Activated CD4-positive, CD25-positive, alpha-beta regulatory T cell treated with anti-CD3 and anti-CD28 coated beads, Interleukin-2, amount 50 U/mL, for 24 hours (primary cell): ENCODE measurements around the gene AFF2.

Experiments
- ATAC-seq, 2 donors: fragments of 150-1000 bp; cut with Tn5 transposase; one replicate each; pipeline ENCODE4 v1.10.0; 2021; ENCODE audit warnings: mild to moderate bottlenecking in 1 of 2, moderate library complexity in 1 of 2

The AFF2 gene

DNA sequence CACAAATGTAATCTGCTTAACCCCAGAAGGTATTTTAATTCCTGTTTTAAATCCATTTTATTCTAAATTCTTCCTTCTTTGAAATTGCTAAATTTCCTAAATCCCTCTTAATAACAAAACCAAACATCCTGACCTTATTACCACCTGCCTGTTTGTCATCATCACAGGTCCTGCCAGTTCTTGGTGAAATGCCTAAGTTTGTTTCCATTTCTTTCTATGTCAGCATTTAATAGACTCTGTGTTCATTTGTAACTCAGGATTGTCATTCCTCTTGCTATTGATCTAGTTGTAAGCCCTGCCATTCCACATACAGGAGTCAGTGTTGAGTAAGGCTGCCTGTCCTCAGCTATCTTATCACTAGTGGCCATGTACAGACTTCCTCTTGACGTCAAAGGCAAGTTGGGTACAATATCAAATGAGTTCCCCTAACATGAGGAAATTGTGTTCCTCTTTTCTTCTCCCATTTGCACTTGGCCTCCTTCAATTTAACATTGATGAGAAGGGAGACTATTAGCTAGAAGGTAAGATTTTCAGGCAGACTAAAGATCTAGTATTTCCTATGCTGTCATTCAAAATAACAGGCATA is 440.1 kb downstream of the AFF2 start:
- no peak for ATAC-seq

DNA sequence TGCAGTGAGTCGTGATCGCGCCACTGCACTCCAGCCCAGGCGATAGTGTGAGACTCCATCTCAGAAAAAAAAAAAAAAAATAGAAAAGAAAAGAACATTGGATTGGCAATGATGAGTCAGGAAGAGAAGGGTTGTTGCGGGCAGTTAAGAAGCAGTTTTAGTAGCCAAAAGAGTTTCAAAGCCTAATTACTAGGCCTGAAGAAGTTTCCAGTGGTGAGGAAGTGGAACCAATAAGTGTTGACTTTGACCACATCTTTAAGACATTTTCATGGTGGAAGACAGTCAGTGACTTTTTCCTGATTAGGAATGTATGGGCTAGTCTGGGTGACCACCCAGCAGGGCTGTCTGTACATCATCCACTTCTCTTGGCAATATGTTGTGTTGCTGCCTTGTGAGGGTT is 442.3 kb downstream of the AFF2 start:
- no peak for ATAC-seq

DNA sequence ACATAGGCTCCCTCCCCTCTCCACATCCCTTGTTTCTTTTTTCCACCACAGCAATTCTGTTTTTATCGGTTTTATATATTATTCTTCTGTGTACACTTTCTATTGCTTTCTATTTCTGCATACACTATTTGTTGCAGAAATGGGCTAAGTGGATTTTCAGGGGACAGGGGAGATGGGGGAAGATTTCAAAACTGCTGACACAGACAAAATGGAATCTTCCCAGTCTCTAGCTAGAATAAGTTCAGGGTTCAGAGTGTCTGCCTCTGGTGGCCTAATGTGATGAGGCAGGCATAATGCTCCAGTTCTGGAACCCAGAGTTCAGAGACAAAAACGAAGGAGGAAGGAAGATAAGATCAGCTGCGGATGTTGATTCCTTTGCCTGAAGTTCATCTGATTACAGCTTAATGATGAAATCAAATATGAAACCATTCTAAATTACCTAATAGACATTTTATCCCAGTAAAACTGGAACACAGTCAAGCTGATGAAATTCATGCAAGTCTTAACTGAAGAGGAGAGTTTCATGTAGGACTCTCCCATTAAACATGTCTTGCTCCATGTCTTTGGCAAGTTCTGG is 447.1 kb downstream of the AFF2 start:
- no peak for ATAC-seq

DNA sequence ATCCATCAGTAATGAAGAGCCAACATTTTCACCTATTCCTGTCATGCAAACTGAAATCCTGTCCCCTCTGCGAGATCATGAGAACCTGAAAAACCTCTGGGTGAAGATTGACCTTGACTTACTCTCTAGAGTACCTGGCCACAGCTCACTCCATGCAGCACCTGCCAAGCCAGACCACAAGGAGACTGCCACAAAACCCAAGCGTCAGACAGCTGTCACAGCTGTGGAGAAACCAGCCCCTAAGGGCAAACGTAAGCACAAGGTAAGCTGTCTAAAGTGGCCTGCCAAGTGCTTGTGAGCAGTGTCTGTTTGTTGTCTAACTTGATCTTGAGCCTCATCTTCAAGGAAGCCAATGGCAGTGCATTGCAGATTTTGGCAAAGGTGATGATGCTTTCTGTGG is 455.9 kb downstream of the AFF2 start:
- no peak for ATAC-seq

DNA sequence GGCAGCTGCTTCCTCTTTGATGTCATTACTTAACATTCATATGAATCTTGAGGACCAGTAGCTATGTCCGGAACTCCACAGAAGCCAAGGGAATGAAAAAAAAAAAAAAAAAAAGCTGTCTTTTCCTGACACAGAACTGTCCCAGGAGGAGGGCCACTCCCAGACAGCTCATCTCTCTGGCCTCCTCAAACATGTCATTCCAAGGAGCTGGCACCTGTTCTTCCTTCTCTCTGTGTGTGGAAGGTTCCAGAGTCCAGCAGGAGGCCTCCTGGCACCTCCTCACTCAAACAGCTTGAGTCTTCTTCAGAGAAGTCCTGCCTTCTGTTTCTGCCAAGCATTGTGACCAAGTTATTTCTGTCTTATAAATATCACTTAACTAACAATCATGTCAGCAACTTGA is 458.5 kb downstream of the AFF2 start:
- no peak for ATAC-seq

DNA sequence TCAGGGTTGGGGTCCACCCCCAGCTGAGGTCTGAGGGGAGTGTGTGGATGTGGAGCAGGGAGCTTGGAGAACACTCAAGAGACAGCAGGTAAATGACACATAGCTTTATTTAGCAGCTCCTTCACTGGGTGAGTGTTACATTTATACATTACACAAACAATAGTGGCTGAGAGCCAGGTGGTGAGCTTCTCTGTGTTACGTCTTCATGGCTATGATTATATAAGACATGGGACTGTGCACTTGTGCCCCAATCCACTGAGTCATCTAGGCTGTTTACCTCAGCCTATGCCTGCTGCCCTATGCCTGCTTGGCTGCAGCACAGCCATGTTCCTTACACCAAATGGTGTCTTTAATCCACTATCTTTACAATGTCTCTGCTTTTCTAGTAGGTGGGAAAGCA is 459.6 kb downstream of the AFF2 start:
- ATAC-seq: no peak

DNA sequence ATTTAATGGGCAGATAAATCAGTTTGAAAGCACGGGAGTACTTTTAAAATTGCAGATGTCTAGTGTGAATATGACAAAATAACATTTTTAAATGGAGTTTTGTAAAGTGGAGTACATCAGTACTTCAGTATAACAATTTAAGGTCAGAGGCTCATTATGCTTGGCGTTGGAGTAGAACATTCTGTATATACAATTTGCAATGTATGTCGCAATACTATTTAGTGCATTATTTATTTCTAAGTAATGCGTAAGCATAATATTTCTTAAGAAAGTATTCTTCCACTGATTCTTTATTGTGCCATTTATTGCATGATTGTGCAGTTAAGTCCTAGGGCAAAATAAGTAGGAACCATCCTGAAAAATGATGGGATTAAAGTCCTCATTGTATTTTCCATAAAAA is 461.6 kb downstream of the AFF2 start:
- ATAC-seq: no peak

DNA sequence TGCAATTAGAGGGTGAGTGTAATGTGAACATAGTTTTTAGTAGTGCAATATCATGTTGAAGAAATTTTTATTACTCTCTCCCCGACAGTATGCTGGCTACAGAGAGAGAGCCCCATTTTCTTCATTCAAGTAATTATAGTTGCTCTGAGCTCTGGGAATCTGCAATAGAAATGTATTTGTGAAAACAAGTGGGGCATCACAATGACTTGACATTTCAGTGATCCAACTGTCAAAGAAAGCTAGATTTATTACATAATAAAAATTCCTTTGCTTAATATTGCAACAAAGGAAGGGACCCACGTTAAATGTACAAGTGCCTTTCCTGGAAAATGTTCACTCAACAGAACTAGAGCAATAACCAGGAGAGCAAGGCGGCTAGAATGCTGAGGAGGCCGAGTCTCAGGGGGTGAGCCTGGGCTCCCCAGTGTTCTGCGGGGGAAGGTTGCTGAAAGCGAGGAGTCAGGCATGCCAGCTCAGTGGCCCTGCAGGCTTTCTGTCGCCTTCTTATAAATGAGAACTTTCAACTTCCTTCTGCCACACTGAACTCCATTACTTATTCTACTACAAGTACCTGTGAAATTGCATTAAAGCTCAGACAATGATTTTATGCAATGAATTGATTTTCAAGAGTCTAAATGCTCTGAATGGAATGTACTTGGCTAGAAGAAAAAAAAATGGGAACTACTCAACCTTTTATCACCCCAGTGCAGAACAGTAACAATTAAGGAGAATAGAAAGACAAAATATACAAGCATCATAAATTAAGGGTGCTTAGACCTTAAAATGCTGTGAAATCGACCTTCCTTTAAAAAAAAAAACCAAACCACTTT is 476.4 kb downstream of the AFF2 start:
- ATAC-seq: no peak

DNA sequence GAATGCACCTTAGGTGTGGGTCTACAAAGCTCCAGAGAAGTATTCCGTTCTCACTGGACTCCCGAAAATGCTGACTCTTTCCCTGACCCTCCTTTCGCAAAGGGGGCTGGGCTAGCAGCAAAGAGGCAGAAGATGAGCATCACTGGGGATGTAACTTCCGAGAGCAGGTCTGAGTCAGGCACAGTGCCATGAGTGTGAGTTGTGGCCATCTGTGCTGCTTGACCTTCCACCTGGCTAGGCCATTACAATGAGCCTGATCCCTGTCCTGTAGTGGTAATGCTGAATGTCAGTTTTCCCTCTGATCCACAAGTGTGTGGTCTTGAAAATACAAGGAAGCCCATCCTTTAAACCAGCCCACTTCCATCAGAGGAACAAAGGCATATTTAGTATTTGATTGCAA is 479.4 kb downstream of the AFF2 start:
- ATAC-seq: no peak

DNA sequence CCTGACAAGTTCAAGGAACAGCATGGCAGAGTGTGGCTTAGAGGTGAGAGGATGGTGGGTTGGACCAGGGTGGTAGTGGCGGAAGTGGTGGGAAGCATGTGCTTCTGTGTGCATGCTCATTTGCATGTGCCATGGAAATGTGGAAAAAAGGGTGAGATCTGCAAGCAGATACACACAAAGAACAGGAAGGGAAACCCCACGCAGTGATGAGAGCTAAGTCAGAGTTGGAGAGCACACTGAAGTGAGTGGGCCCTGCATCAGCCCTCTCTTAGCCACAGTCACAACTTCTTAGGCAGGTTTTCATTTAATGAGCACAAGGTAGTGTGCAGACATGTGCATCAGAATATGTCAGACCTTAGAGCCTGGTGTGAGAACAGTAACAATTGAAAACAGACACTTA is 483.8 kb downstream of the AFF2 start:
- no peak for ATAC-seq

DNA sequence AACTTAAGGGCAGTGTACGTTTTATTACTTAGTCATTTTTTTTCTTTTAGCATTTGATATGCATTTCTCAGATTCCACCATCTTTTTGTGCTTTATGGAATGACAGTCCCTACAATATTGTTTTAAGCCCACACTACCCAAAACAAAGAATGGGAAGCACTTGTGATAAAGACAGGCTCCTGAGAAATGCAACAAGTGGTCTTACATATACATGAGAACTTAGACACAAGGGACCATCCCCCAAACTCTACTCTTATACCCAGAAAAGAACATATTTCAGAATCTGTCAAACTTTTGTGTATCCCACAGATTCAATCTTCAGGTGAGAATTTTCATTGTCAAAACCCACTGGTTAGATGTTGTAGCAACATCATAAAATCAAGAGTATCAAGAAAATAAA is 491.1 kb downstream of the AFF2 start:
- no peak for ATAC-seq

DNA sequence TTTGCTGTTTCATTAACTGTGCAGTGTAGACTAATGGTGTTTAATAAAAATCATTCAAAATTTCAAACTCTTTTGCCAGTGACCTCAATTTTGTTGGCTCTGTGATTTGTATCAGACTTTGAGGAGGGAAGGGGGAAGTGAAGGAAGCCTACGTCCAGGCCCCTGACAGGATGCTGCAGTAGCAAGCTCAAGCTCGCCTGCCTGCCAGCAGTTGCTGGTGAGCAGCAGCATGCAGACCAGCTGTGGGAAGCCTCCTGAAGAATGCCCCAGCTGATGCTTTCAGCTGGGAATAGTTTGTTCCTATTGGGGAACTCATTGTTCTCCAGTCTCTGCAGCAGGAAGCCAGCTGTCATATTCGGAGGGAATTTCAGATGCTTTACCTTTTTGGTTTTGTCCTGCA is 495.2 kb downstream of the AFF2 start:
- no peak for ATAC-seq

DNA sequence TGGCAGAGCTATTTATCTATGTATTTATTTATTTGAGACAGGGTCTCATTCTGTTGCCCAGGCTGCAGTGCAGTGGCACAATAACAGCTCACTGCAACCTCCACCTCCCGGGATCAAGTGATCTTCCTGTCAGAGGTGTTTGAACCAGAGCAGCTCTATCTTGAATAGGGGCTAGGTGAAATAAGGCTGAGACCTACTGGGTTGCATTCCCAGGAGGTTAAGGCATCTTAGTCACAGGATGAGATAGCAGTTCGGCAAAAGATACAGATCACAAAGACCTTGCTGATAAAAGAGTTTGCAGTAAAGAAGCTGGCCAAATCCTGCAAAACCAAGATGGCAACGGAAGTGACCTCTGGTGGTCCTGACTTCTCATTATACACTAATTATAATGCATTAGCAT is 501.9 kb downstream of the AFF2 start:
- no peak for ATAC-seq

DNA sequence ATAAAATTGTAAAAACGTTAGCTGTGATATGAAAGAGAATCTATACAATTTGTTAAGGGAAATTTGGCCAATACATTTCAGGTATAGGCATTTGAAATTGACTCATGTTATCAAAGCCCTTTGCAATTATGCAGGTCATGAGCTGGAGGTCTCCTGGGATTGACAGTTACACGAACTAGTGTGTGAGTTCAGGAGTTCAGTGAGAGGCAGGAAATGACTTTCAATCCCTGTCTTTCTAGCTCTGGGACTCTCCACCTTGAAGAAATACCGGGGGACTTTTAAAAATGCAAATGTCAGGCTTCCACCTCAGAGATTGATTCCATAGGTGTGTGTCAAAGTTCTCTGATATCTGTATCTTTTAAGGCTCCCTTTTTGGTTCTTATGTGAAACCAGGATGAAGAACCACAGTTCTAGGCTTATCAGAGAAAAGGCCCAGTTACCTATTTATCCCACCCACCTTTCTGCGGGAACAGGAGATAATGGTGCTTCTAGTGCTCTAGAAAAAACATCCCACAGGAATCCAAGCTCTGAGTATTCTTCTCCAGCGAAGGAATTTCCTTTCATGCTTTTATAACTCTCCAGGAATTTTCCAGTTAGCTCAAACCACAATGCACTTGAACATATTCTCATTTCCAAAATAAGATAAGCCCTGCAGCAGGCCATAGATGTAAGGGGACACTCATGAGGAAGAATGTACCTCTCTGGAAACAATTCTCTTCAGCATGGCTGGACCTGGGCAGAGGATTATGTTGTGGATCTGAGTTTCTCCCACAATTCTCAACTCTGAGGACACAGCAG is 503.6 kb downstream of the AFF2 start:
- ATAC-seq: no peak

DNA sequence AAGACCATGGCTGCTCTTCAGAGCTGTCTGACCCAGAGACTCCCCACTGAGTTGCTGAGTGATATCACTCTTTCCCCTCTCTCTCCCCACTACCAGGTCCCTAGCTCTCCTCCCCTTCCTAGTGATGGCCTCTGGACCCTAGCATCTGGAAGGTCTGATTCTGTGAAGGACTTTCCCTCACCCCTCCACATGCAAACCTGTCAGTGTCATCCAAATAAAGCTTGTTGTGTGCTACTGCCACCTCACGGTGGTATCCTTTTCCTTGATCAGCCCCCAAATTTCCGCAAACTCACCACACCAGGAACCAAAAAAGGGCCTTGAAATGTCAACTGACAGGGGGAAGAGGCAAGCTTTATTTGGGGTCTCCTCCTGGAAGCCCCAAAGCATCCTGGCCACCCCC is 504.5 kb downstream of the AFF2 start:
- no peak for ATAC-seq

DNA sequence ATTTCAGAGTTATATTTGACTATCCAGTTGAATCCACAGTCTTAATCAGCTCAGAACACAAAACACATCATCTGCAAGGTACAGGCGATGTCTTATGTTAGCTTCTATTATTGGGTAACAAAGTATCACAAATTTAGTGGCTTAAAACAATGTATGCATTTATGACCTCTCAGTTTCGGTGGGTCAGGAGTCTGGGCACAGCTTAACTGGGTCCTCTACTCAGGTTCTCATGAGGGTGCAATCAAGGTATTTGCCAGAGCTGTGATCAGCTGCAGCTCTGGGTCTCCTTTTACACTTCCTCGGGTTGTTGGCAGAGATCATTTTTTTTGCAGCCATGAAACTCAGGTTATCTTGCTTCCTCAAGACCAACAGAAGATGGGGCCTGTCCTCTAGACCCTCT is 505.8 kb downstream of the AFF2 start:
- ATAC-seq: no peak

DNA sequence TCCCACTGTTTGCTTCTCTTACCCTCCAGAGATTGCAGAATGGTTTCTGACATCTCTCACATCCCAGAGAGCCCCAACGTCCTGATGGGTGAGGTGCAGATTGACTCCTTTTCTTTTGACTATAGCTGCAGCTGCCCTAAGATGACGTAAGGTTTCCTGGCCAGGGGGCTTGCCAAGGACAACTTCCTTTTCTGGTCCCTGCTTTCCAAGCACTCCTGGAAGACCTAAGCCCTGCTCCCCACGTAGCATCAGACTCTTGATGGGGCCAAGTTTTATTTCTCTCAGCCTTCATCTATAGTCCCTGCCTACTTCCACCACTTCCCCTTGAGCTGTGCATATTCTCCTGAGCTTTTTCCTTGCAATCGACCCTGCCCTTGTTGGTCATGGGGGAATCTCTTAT is 507.0 kb downstream of the AFF2 start:
- no peak for ATAC-seq

DNA sequence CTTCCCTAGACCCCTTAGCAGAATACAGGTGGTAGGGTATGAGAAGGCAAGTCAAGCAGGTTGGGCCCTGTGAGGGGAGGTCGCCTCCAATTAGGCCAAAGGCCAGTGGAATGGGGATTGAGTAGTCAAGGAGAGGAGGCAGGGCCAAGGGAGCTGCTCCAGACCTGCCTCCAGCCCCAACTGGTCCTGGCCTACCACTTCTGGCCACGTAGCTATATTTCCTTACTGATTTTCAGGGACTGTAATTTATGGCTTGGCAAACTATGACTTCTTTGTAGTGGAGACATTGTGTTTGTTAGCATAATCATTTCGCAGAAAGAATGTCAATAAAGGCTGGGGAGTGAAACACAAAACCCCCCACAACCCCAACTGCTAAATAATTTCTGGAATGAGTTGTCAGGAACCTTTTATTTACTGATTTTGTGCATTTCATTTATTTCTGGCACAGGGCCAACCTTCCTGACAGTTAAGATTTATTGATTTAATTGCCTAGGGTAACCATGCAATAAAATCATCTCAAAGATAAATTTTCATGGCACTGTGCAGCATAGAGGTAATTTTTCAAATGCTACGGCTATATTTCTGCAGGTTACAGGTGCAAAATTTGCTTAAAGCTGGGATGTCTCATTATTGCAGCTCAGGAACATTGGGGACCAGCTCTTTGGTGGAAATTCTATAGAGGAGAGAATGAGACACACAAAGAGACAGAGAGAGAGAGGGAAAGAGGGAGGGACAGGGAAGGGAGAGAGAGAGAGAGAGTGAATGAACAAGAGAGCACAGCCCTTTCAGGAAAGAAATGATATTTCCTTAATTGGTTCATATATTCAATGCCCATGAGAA is 509.8 kb downstream of the AFF2 start:
- ATAC-seq: no peak

DNA sequence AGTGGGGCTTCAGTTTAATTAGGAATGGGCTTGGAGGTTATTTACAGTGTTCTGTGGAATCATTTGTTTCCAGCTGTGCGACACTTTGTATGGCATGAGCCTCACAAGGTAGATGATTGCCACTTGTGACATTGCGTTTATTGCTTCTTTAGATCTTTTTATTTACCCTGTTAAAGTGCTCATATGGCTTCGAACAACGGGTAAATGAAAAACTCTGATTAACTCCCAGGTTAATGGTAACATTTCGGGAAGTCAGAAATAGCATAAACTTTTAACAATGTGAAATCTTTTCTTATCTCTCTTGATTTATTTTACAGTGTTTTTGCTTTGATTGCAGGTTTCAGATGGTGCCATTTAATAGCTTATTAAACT is 510.4 kb downstream of the AFF2 start:
- no peak for ATAC-seq

DNA sequence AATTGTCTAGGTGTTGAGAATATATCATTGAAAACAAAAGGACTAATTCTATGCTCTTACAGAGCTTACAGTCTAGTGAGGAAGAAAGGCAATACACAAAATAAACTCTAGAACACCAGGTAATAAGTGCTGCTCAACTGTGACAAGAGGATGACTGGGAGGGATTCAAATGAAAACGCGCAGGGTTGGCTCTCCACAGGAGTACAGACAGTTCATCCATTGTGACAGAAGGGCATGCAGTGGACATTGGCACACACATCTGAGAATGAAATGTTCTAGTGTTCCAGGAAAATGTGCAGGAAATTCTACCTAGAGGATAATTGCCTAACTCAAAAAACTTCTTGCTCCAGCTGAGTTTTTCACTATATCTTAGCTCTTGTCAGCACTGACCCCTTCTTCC is 512.7 kb downstream of the AFF2 start:
- ATAC-seq: no peak

DNA sequence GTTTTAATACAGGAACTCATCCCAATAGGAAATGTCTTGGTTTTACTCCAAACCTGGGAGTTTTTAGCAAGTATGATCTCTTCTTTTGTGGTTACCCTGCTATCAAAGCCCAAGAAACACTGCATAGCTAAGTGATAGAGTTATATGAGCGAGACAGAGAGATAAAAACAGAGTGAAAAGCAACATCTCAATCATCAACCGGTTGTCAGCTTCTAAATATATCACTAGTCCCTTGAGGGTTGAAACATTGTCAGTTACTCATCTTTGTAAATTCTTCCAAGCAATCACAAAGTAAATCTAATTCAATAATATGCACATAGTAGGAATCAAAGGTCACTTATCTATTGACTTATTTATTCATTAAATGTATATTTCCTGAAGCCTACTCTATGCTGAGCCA is 520.7 kb downstream of the AFF2 start:
- no peak for ATAC-seq

DNA sequence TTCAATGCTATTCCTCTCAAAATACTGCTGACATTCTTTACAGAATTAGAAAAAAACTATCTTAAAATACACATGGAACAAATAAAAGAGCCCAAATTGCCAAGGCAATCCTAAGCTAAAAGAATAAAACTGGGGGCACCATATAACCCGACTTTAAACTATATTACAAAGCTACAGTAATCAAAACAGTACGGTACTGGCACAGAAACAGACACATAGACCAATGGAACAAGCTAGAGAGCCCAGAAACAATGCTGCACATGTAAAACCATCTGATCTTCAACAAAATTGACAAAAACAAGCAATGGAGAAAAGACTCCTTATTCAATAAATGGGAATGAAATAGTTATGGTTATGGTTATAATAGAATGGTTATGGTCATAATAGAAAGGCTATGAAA is 522.1 kb downstream of the AFF2 start:
- ATAC-seq: no peak

DNA sequence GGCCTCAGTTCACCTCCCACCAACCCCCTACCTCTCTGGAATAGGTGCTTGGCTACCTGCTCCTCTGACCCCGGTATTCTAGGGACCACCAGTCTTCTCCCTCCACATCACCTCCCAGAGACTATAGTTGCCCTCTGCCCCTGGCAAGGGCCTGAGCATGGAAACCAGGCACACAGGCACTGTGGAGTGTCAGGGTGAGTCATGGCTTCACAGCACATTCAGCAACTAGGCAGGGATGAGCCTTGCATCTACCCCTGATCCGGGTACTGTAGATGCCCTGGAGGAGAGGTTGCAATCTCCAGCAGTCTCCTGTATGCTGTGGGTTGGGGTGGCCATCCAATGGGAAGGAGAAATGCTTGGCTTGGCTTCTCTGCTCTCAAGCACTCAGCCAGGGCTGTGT is 532.0 kb downstream of the AFF2 start:
- no peak for ATAC-seq
